IPS-18c (cell line): ENCODE results near the gene MAOB.
"Not testable (repeated sequence)": the region's sequence is repeated elsewhere in the genome, so short reads cannot be mapped to it uniquely, and the experiment has no call there.

Experiments used
- H3K4me3 ChIP-seq: 2 replicates; pipeline ENCODE4 v1.7.0; 2013; ENCODE audit warnings: low read depth, mild to moderate bottlenecking, low read length, moderate library complexity; ENCODE audit not compliant: insufficient read depth
- H3K9me3 ChIP-seq: one replicate; pipeline ENCODE4 v1.6.1; 2013; ENCODE audit warnings: mild to moderate bottlenecking, low read length, moderate library complexity; ENCODE audit not compliant: control insufficient read depth, insufficient read depth

Gene MAOB

DNA sequence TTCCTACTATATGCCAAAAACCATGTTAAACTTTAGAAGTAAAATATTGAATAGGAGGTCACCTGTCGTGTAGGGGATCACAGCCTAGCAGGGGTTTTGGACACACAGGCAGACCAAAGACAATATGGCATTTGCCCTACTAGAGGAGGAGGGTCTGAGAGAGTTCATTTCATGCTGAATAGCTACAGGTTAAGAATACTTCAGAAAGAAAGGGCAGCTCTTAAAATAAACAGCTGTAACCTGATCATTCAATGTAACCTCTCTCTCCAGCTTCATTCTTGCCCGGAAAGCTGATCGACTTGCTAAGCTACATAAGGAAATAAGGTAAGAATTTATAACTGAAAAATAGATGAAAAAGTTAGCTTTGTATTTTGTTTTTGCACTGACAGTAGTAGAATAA lies 146.3 kb downstream of the MAOB start:
- Histone ChIP-seq H3K4me3 (no peak overlapping the region), H3K9me3 (no peaks in the 10 kb centered on the region)

GRCh38 chrX:43735534-43735933 lies 146.7 kb downstream of the MAOB start:
- H3K9me3 ChIP-seq, result no peaks in the 10 kb centered on the region
- H3K4me3 ChIP-seq, result no peak overlapping the region

GRCh38 chrX:43734444-43734843 lies 147.8 kb downstream of the MAOB start:
- H3K9me3 ChIP-seq, result no peaks in the 10 kb centered on the region

GRCh38 chrX:43733699-43734098 lies 148.6 kb downstream of the MAOB start:
- Histone ChIP-seq H3K4me3 (no peak overlapping the region), H3K9me3 (no peaks in the 10 kb centered on the region)

More at GRCh38 chrX:43734444-43734843, 147.8 kb downstream of the MAOB start:
- H3K4me3 ChIP-seq, result no peak overlapping the region

DNA sequence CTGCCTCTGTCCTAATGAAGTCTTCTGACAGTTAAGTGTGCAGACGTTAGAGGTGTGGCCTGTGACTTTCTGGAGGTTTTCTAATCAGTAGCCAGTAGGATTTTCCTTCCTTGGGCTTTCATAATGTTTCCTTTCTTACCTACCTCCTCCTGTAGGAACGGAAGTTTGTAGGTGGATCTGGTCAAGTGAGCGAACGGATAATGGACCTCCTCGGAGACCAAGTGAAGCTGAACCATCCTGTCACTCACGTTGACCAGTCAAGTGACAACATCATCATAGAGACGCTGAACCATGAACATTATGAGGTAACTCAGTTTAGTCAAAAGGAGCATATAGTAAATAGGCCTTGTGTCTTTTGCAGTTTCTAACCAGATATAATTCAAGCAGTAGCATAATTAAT lies 151.2 kb downstream of the MAOB start:
- Histone ChIP-seq H3K9me3 (no peaks in the 10 kb centered on the region), H3K4me3 (no peak overlapping the region)

- H3K4me3 ChIP-seq, result no peak overlapping the region
- no peaks in the 10 kb centered on the region for H3K9me3 ChIP-seq
Measured at GRCh38 chrX:43728966-43729365, 153.3 kb downstream of the MAOB start.

- Histone ChIP-seq H3K4me3 (no peak overlapping the region), H3K9me3 (no peaks in the 10 kb centered on the region)
Measured at GRCh38 chrX:43728002-43728401, 154.2 kb downstream of the MAOB start.

- H3K4me3 ChIP-seq, H3K9me3 ChIP-seq: not testable (repeated sequence)
Measured at GRCh38 chrX:43727254-43727653, 155.0 kb downstream of the MAOB start.

GRCh38 chrX:43725227-43725626 lies 157.0 kb downstream of the MAOB start:
- not testable (repeated sequence) for H3K4me3 ChIP-seq, H3K9me3 ChIP-seq

DNA sequence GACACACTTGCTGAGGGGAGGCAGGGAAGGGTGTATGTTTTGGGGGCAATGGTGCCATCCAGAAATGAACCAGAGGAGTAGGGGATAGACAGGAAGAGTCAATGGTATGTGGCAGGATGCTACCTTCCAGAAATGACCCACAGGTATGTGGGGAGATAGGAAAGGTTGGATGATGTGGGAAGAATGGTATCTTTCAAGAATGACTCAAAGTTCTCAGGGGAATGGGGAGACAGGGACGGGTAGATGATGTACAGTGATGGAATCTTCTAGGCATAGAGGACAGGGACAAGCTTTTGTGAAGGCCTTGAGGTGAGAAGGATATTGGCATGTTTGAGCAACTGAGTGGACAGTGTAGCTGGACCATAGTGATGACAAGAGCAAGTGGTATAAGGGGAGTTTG lies 161.3 kb downstream of the MAOB start:
- no peak overlapping the region for H3K4me3 ChIP-seq
- H3K9me3 ChIP-seq, result peaks cover 2% of the 10 kb centered on the region

DNA sequence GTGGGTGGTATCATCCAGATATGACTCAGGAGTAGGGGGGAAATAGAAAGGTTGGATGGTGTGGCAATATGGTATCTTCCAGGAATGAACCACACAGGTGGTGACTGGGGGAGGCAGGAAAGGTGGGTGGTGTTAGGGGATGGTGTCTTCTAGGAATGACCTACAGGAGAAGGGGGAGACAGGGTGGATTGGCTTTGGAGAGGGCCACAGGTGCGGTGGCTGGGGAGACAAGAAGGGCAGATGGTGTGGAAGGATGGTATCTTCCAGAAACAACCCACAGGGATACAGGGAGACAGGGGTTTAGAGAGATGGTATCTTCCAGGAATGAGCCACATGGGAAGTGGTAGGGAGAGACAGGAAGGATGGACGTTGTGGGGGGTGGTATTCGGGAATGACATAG lies 162.2 kb downstream of the MAOB start:
- no peak overlapping the region for H3K4me3 ChIP-seq
- peaks cover 2% of the 10 kb centered on the region for H3K9me3 ChIP-seq

GRCh38 chrX:43718956-43719355 lies 163.3 kb downstream of the MAOB start:
- no peak overlapping the region for H3K4me3 ChIP-seq
- H3K9me3 ChIP-seq, result peaks cover 2% of the 10 kb centered on the region

GRCh38 chrX:43718546-43718945 lies 163.7 kb downstream of the MAOB start:
- Histone ChIP-seq H3K4me3 (no peak overlapping the region), H3K9me3 (peaks cover 2% of the 10 kb centered on the region)

DNA sequence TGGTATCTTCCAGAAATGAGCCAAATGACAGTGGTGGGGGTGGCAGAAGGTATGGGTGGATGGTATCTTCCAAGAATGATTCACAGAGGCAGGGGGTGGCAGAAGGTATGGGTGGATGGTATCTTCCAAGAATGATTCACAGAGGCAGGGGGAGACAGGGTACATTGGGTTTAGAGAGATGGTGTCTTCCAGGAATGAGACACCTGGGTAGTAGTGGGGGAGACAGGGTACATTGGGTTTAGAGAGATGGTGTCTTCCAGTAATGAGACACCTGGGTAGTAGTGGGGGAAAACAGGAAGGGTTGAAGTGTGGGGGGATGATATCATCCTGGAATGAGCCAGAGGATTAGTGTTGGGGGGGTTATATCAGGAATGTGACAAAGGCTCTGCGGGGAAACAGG lies 164.2 kb downstream of the MAOB start:
- Histone ChIP-seq H3K4me3 (no peak overlapping the region), H3K9me3 (peaks cover 2% of the 10 kb centered on the region)

DNA sequence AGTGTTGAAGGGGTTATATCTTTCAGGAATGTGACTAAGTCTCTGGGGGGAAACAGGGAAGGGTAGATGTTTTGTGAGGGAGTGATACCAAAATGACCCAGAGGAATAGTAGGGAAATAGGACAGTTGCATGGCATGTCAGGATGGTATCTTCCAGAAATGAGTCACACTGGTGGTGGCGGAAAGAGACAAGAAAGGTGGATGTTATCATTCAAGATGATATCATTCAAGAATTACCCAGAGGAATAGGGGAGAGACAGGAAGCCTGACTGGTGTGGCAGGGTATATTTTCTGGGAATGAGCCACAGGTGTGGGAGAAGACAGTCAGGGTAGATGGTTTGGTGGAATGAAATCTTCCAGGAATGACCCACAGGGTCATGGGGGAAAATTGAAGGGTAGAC lies 165.1 kb downstream of the MAOB start:
- H3K9me3 ChIP-seq, result peaks cover 2% of the 10 kb centered on the region
- no peak overlapping the region for H3K4me3 ChIP-seq

DNA sequence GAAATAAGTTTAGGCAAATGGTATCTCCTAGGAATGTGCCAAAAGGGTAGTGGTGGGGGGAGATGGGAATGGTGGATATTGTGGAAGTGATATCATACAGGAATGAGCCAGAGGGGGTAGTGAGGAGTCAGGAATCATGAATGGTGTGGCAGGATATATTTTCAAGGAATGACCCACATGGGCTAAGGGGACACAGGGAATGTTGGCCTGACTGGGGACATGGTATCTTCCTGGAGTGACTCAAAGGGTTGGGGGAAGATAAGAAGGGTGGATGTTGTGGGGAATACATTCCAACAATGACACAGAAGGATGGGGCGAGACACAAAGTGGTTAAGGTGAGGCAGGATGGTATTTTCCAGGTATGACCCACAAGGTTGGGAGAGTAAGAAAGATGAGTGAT lies 165.6 kb downstream of the MAOB start:
- H3K4me3 ChIP-seq, result no peak overlapping the region
- peaks cover 2% of the 10 kb centered on the region for H3K9me3 ChIP-seq
